K562 (cell line): ENCODE measurements around the gene FOXN3.
A peak's percentile ranks its signal among the peaks of the same experiment; 100 is the strongest.

ENCODE experiments used
- CTCF ChIP-seq, 3 experiments: IDR thresholded peaks in 2 of 3; conservative IDR thresholded peaks in 1 of 3; 2 replicates each; pipeline ENCODE4 v1.5.1; 2011 to 2012; ENCODE audit warnings: low read length in 3 of 3, mild to moderate bottlenecking in 3 of 3, control low read depth in 2 of 3, improper control_type of control experiment in 1 of 3, inconsistent platforms in 1 of 3, low read depth in 1 of 3, mixed read lengths in 1 of 3, moderate library complexity in 1 of 3; ENCODE audit not compliant: insufficient read depth in 2 of 3
- EGR1 ChIP-seq: fragments of 450-650 bp; conservative IDR thresholded peaks from 2 replicates; pipeline ENCODE4 v1.6.1; 2017; ENCODE audit warnings: mild to moderate bottlenecking
- GABPB1 ChIP-seq: sonication (generic); formaldehyde crosslinking; IDR thresholded peaks from 2 replicates; pipeline ENCODE4 v1.8.0; 2022; ENCODE audit warnings: mild to moderate bottlenecking, missing genetic modification reagents
- PCBP1 ChIP-seq: fragments of 200-400 bp; formaldehyde crosslinking; IDR thresholded peaks from 2 replicates; pipeline ENCODE4 v1.6.1; 2018; ENCODE audit warnings: mild to moderate bottlenecking, low read depth, low read length; ENCODE audit not compliant: poor library complexity, severe bottlenecking
- TAF1 ChIP-seq: IDR thresholded peaks from 2 replicates; pipeline ENCODE4 v1.6.1; 2011; ENCODE audit warnings: mild to moderate bottlenecking, low read length, moderate library complexity; ENCODE audit not compliant: insufficient read depth, control insufficient read depth, severe bottlenecking; ENCODE audit errors: extremely low read depth
- ZBTB33 ChIP-seq: sonication (generic); formaldehyde crosslinking; IDR thresholded peaks from 2 replicates; pipeline ENCODE4 v1.8.1; 2023; ENCODE audit warnings: mild to moderate bottlenecking, missing genetic modification reagents
- ZNF274 ChIP-seq: IDR thresholded peaks from 2 replicates; pipeline ENCODE4 v1.6.1; 2011; ENCODE audit warnings: low read depth, mild to moderate bottlenecking, low read length, moderate library complexity, borderline replicate concordance

- TF ChIP-seq ZBTB33 (CRISPR knock-in tag): no peak
- TF ChIP-seq CTCF (IDR thresholded peaks at IDR 0.05 in 2 of 3, conservative IDR thresholded peaks at IDR 0.05 in 1 of 3; ENCODE audit: insufficient read depth in 2 of 3, low read depth in 1 of 3, low read length in 3 of 3): peak in 1 of 3 experiments; percentile 17; a peak in 2 of 6 replicates
- TF ChIP-seq EGR1: no peak
- no peak for TF ChIP-seq GABPB1
- TF ChIP-seq ZNF274: no peak
- TF ChIP-seq TAF1: no peak
- no peak for TF ChIP-seq PCBP1
Observed at GRCh38 chr14:89207925-89208328, 209.1 kb downstream of the FOXN3 start.
